Measurements from ENCODE around the gene NF2. TPM values are rescaled to one million over a fixed set of nuclear protein-coding genes. Genes with fewer than 3 reads are reported as not detected.

NF2 gene
- polyA plus RNA-seq, 2 of the 4 experiments (the other 2 are of a cell fraction) = 14.4 to 23.7 TPM

GRCh38 chr22:29605527-29605850, 2.1 kb downstream of the NF2 start:
- no peak for DNase-seq (ENCODE audit: low read depth in 1 of 2, low spot score in 1 of 2)
- ATAC-seq = no peak
- H3K4me3 ChIP-seq = no peak overlapping the region; the same call in 2 of the 3 replicates
- H3K27ac ChIP-seq = peak overlapping the region in 1 of 2 experiments; percentile 98; a peak in 1 of 6 replicates
- no peak for FAIRE-seq
- peak overlapping the region; percentile 89 for H3K4me2 ChIP-seq
- H3K9me3 ChIP-seq = peaks cover 4% of the 10 kb centered on the region; the same call in 1 of the 3 replicates
- H3K4me1 ChIP-seq = peaks cover 10% of the 10 kb centered on the region; the same call in 2 of the 3 replicates
- 90% methylated on average over 5 of the region's 5 CpGs for WGBS (ENCODE audit: missing lambda C conversion rate)
- TF ChIP-seq GATA3 (IDR thresholded peaks at IDR 0.05; ENCODE audit: borderline replicate concordance) (no peak), CHD4 (IDR thresholded peaks at IDR 0.05; ENCODE audit: borderline replicate concordance) (no peak), JUNB (IDR thresholded peaks at IDR 0.05) (no peak)
- TF ChIP-seq, protein P1, sequence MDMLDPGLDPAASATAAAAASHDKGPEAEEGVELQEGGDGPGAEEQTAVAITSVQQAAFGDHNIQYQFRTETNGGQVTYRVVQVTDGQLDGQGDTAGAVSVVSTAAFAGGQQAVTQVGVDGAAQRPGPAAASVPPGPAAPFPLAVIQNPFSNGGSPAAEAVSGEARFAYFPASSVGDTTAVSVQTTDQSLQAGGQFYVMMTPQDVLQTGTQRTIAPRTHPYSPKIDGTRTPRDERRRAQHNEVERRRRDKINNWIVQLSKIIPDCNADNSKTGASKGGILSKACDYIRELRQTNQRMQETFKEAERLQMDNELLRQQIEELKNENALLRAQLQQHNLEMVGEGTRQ (IDR thresholded peaks at IDR 0.05) = no peak
- TF ChIP-seq, protein P2, sequence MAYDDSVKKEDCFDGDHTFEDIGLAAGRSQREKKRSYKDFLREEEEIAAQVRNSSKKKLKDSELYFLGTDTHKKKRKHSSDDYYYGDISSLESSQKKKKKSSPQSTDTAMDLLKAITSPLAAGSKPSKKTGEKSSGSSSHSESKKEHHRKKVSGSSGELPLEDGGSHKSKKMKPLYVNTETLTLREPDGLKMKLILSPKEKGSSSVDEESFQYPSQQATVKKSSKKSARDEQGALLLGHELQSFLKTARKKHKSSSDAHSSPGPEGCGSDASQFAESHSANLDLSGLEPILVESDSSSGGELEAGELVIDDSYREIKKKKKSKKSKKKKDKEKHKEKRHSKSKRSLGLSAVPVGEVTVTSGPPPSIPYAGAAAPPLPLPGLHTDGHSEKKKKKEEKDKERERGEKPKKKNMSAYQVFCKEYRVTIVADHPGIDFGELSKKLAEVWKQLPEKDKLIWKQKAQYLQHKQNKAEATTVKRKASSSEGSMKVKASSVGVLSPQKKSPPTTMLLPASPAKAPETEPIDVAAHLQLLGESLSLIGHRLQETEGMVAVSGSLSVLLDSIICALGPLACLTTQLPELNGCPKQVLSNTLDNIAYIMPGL (CRISPR knock-in tag; IDR thresholded peaks at IDR 0.05; ENCODE audit: borderline replicate concordance) = no peak
- ChIA-PET CTCF (interaction anchor here (1.4 to 5.2 kb wide), 7 partner anchors 11 to 483 kb away, joined by 3 to 30 read pairs (median 6); no protein-coding TSS in a partner anchor), POLR2A (no interaction called here)

- 98% methylated on average over 3 of the region's 3 CpGs for WGBS (ENCODE audit: missing lambda C conversion rate)
- Histone ChIP-seq H3K4me2 (no peak overlapping the region), H3K27ac (no peak overlapping the region), H3K9me3 (peaks cover 4% of the 10 kb centered on the region; the same call in 1 of the 3 replicates), H3K4me1 (peaks cover 10% of the 10 kb centered on the region; the same call in 2 of the 3 replicates), H3K4me3 (no peak overlapping the region)
- ChIA-PET CTCF (interaction anchor here (1.4 to 5.2 kb wide), 5 partner anchors 11 to 482 kb away, joined by 3 to 30 read pairs (median 6); no protein-coding TSS in a partner anchor), POLR2A (no interaction called here)
- no peak for FAIRE-seq
- TF ChIP-seq, protein P3, sequence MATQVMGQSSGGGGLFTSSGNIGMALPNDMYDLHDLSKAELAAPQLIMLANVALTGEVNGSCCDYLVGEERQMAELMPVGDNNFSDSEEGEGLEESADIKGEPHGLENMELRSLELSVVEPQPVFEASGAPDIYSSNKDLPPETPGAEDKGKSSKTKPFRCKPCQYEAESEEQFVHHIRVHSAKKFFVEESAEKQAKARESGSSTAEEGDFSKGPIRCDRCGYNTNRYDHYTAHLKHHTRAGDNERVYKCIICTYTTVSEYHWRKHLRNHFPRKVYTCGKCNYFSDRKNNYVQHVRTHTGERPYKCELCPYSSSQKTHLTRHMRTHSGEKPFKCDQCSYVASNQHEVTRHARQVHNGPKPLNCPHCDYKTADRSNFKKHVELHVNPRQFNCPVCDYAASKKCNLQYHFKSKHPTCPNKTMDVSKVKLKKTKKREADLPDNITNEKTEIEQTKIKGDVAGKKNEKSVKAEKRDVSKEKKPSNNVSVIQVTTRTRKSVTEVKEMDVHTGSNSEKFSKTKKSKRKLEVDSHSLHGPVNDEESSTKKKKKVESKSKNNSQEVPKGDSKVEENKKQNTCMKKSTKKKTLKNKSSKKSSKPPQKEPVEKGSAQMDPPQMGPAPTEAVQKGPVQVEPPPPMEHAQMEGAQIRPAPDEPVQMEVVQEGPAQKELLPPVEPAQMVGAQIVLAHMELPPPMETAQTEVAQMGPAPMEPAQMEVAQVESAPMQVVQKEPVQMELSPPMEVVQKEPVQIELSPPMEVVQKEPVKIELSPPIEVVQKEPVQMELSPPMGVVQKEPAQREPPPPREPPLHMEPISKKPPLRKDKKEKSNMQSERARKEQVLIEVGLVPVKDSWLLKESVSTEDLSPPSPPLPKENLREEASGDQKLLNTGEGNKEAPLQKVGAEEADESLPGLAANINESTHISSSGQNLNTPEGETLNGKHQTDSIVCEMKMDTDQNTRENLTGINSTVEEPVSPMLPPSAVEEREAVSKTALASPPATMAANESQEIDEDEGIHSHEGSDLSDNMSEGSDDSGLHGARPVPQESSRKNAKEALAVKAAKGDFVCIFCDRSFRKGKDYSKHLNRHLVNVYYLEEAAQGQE (IDR thresholded peaks at IDR 0.05) = no peak
- TF ChIP-seq PHF8 (IDR thresholded peaks at IDR 0.05; ENCODE audit: borderline replicate concordance, low read depth) = no peak
- TF ChIP-seq POLR2AphosphoS2 (conservative IDR thresholded peaks at IDR 0.05; ENCODE audit: low read length) = no peak
- TF ChIP-seq MAX (IDR thresholded peaks at IDR 0.05) = no peak
- no peak for TF ChIP-seq GATA3 (IDR thresholded peaks at IDR 0.05; ENCODE audit: borderline replicate concordance)
- TF ChIP-seq, protein P1 (IDR thresholded peaks at IDR 0.05) = no peak
- TF ChIP-seq FOXS1 (CRISPR knock-in tag; IDR thresholded peaks at IDR 0.05) = no peak
- TF ChIP-seq, protein P4, sequence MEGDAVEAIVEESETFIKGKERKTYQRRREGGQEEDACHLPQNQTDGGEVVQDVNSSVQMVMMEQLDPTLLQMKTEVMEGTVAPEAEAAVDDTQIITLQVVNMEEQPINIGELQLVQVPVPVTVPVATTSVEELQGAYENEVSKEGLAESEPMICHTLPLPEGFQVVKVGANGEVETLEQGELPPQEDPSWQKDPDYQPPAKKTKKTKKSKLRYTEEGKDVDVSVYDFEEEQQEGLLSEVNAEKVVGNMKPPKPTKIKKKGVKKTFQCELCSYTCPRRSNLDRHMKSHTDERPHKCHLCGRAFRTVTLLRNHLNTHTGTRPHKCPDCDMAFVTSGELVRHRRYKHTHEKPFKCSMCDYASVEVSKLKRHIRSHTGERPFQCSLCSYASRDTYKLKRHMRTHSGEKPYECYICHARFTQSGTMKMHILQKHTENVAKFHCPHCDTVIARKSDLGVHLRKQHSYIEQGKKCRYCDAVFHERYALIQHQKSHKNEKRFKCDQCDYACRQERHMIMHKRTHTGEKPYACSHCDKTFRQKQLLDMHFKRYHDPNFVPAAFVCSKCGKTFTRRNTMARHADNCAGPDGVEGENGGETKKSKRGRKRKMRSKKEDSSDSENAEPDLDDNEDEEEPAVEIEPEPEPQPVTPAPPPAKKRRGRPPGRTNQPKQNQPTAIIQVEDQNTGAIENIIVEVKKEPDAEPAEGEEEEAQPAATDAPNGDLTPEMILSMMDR (IDR thresholded peaks at IDR 0.05) = no peak
- no peak for TF ChIP-seq POLR2A (IDR thresholded peaks at IDR 0.05; ENCODE audit: low read length)
- no peak for TF ChIP-seq SREBF2 (IDR thresholded peaks at IDR 0.05)
- no peak for TF ChIP-seq EP300 (IDR thresholded peaks at IDR 0.05)
- TF ChIP-seq RNF2 (IDR thresholded peaks at IDR 0.05; ENCODE audit: borderline replicate concordance, low read depth) = no peak
- TF ChIP-seq HEYL (CRISPR knock-in tag; IDR thresholded peaks at IDR 0.05) = no peak
- TF ChIP-seq, protein P5, sequence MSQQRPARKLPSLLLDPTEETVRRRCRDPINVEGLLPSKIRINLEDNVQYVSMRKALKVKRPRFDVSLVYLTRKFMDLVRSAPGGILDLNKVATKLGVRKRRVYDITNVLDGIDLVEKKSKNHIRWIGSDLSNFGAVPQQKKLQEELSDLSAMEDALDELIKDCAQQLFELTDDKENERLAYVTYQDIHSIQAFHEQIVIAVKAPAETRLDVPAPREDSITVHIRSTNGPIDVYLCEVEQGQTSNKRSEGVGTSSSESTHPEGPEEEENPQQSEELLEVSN (IDR thresholded peaks at IDR 0.05; ENCODE audit: borderline replicate concordance, low read depth) = no peak
- no peak for TF ChIP-seq CHD4 (IDR thresholded peaks at IDR 0.05; ENCODE audit: borderline replicate concordance)
- no peak for TF ChIP-seq EHMT2 (IDR thresholded peaks at IDR 0.05; ENCODE audit: low read depth)
- TF ChIP-seq, protein P6, sequence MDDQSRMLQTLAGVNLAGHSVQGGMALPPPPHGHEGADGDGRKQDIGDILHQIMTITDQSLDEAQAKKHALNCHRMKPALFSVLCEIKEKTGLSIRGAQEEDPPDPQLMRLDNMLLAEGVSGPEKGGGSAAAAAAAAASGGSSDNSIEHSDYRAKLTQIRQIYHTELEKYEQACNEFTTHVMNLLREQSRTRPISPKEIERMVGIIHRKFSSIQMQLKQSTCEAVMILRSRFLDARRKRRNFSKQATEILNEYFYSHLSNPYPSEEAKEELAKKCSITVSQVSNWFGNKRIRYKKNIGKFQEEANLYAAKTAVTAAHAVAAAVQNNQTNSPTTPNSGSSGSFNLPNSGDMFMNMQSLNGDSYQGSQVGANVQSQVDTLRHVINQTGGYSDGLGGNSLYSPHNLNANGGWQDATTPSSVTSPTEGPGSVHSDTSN (IDR thresholded peaks at IDR 0.05) = no peak
- no peak for ATAC-seq
- DNase-seq (ENCODE audit: low read depth in 1 of 2, low spot score in 1 of 2) = no peak
These were observed 2.9 kb downstream of the NF2 start for GRCh38 chr22:29606320-29606719.

Data from A549 (cell line).